ENCODE results near the gene DNAJB7.

DNAJB7 gene

GRCh38 chr22:40894417-40894816 is 32.5 kb upstream of the DNAJB7 start:
- H4K8ac ChIP-seq (ENCODE audit: low read depth, low read length), result no peak overlapping the region
- H3K79me1 ChIP-seq (ENCODE audit: low read length), result no peaks in the 10 kb centered on the region
- H3K36me3 ChIP-seq (ENCODE audit: control insufficient read depth in 1 of 2, insufficient read depth in 2 of 2, low read length in 2 of 2), result peaks cover 4% of the 10 kb centered on the region in 2 experiments
- H3K4me3 ChIP-seq (ENCODE audit: low read depth, low read length), result no peak overlapping the region
- no peaks in the 10 kb centered on the region for H3K9me3 ChIP-seq (ENCODE audit: insufficient read depth, low read depth, low read length)
- no CpG with 5 or more reads among the region's 4 CpGs for WGBS (ENCODE audit: extremely low coverage, insufficient coverage, insufficient read length)
- no peak overlapping the region for H2BK12ac ChIP-seq (ENCODE audit: low read length)
- H2BK5ac ChIP-seq (ENCODE audit: low read depth, low read length, poor library complexity), result no peak overlapping the region
- no peak overlapping the region for H3K9ac ChIP-seq (ENCODE audit: low read length)
- H3K27ac ChIP-seq (ENCODE audit: low read depth, low read length), result no peak overlapping the region
- no peak overlapping the region for H2AFZ ChIP-seq (ENCODE audit: insufficient read depth, low read length, poor library complexity)
- H3K4me2 ChIP-seq (ENCODE audit: low read length), result no peak overlapping the region
- H4K12ac ChIP-seq (ENCODE audit: low read depth, low read length), result no peak overlapping the region
- H2BK120ac ChIP-seq (ENCODE audit: insufficient read depth, low read length, poor library complexity), result no peak overlapping the region
- DNase-seq, result no peak
- H3K4ac ChIP-seq (ENCODE audit: low read depth, low read length), result no peak overlapping the region
- H2AK5ac ChIP-seq (ENCODE audit: low read length), result no peak overlapping the region
- no peak overlapping the region for H4K91ac ChIP-seq (ENCODE audit: low read depth, low read length)
- H3K23ac ChIP-seq (ENCODE audit: low read length), result no peak overlapping the region
- H3K79me2 ChIP-seq (ENCODE audit: control insufficient read depth, insufficient read depth, low read length, poor library complexity), result no peaks in the 10 kb centered on the region
- H3K27me3 ChIP-seq (ENCODE audit: insufficient read depth, low read length), result no peaks in the 10 kb centered on the region
- H3K14ac ChIP-seq (ENCODE audit: low read length), result no peak overlapping the region
- H3K4me1 ChIP-seq (ENCODE audit: control insufficient read depth in 1 of 2, insufficient read depth in 2 of 2, low read length in 2 of 2), result no peaks in the 10 kb centered on the region
- H3K18ac ChIP-seq (ENCODE audit: low read length), result no peak overlapping the region

- Histone ChIP-seq H3K79me1 (ENCODE audit: low read length) (no peaks in the 10 kb centered on the region), H3K27ac (ENCODE audit: low read depth, low read length) (no peak overlapping the region), H3K4me3 (ENCODE audit: low read depth, low read length) (no peak overlapping the region), H2AK5ac (ENCODE audit: low read length) (no peak overlapping the region), H4K8ac (ENCODE audit: low read depth, low read length) (no peak overlapping the region), H3K14ac (ENCODE audit: low read length) (no peak overlapping the region), H2BK120ac (ENCODE audit: insufficient read depth, low read length, poor library complexity) (no peak overlapping the region), H3K9me3 (ENCODE audit: insufficient read depth, low read depth, low read length) (no peaks in the 10 kb centered on the region), H3K36me3 (ENCODE audit: control insufficient read depth in 1 of 2, insufficient read depth in 2 of 2, low read length in 2 of 2) (peaks cover 11 to 18% of the 10 kb centered on the region in 2 experiments), H2BK5ac (ENCODE audit: low read depth, low read length, poor library complexity) (no peak overlapping the region), H4K91ac (ENCODE audit: low read depth, low read length) (no peak overlapping the region), H3K23ac (ENCODE audit: low read length) (no peak overlapping the region), H3K9ac (ENCODE audit: low read length) (no peak overlapping the region), H3K79me2 (ENCODE audit: control insufficient read depth, insufficient read depth, low read length, poor library complexity) (no peaks in the 10 kb centered on the region), H3K4me1 (ENCODE audit: control insufficient read depth in 1 of 2, insufficient read depth in 2 of 2, low read length in 2 of 2) (no peaks in the 10 kb centered on the region), H3K18ac (ENCODE audit: low read length) (no peak overlapping the region), H4K12ac (ENCODE audit: low read depth, low read length) (no peak overlapping the region), H2BK12ac (ENCODE audit: low read length) (no peak overlapping the region), H3K27me3 (ENCODE audit: insufficient read depth, low read length) (no peaks in the 10 kb centered on the region), H3K4ac (ENCODE audit: low read depth, low read length) (no peak overlapping the region), H2AFZ (ENCODE audit: insufficient read depth, low read length, poor library complexity) (no peak overlapping the region), H3K4me2 (ENCODE audit: low read length) (no peak overlapping the region)
- DNase-seq, result no peak
- WGBS (ENCODE audit: extremely low coverage, insufficient coverage, insufficient read length), result no CpG with 5 or more reads among the region's 3 CpGs
Observed at GRCh38 chr22:40890881-40891280, 29.0 kb upstream of the DNAJB7 start.

- H3K27ac ChIP-seq (ENCODE audit: low read depth, low read length), result no peak overlapping the region
- no peak overlapping the region for H2BK12ac ChIP-seq (ENCODE audit: low read length)
- H3K14ac ChIP-seq (ENCODE audit: low read length), result no peak overlapping the region
Observed at GRCh38 chr22:40889116-40889515, 27.2 kb upstream of the DNAJB7 start.

GRCh38 chr22:40878922-40879321 is 17.0 kb upstream of the DNAJB7 start:
- Histone ChIP-seq H3K18ac (ENCODE audit: low read length) (no peak overlapping the region), H3K9me3 (ENCODE audit: insufficient read depth, low read depth, low read length) (no peaks in the 10 kb centered on the region), H2BK5ac (ENCODE audit: low read depth, low read length, poor library complexity) (no peak overlapping the region), H3K27ac (ENCODE audit: low read depth, low read length) (no peak overlapping the region), H4K8ac (ENCODE audit: low read depth, low read length) (no peak overlapping the region), H3K4me1 (ENCODE audit: control insufficient read depth in 1 of 2, insufficient read depth in 2 of 2, low read length in 2 of 2) (no peaks in the 10 kb centered on the region), H4K91ac (ENCODE audit: low read depth, low read length) (no peak overlapping the region), H3K79me2 (ENCODE audit: control insufficient read depth, insufficient read depth, low read length, poor library complexity) (no peaks in the 10 kb centered on the region), H3K9ac (ENCODE audit: low read length) (no peak overlapping the region), H2AFZ (ENCODE audit: insufficient read depth, low read length, poor library complexity) (no peak overlapping the region), H3K4me2 (ENCODE audit: low read length) (no peak overlapping the region), H2BK12ac (ENCODE audit: low read length) (no peak overlapping the region), H2BK120ac (ENCODE audit: insufficient read depth, low read length, poor library complexity) (no peak overlapping the region), H3K4me3 (ENCODE audit: low read depth, low read length) (no peak overlapping the region), H4K12ac (ENCODE audit: low read depth, low read length) (no peak overlapping the region), H3K14ac (ENCODE audit: low read length) (no peak overlapping the region), H3K4ac (ENCODE audit: low read depth, low read length) (no peak overlapping the region), H3K79me1 (ENCODE audit: low read length) (no peaks in the 10 kb centered on the region), H3K23ac (ENCODE audit: low read length) (no peak overlapping the region), H3K36me3 (ENCODE audit: control insufficient read depth in 1 of 2, insufficient read depth in 2 of 2, low read length in 2 of 2) (peaks cover 10 to 17% of the 10 kb centered on the region in 2 experiments), H2AK5ac (ENCODE audit: low read length) (no peak overlapping the region), H3K27me3 (ENCODE audit: insufficient read depth, low read length) (no peaks in the 10 kb centered on the region)
- DNase-seq, result no peak
- WGBS (ENCODE audit: extremely low coverage, insufficient coverage, insufficient read length), result no CpG with 5 or more reads among the region's 2 CpGs

More at GRCh38 chr22:40889116-40889515, 27.2 kb upstream of the DNAJB7 start:
- Histone ChIP-seq H4K8ac (ENCODE audit: low read depth, low read length) (no peak overlapping the region), H3K4me1 (ENCODE audit: control insufficient read depth in 1 of 2, insufficient read depth in 2 of 2, low read length in 2 of 2) (no peaks in the 10 kb centered on the region), H2BK5ac (ENCODE audit: low read depth, low read length, poor library complexity) (no peak overlapping the region), H3K4me2 (ENCODE audit: low read length) (no peak overlapping the region), H2BK120ac (ENCODE audit: insufficient read depth, low read length, poor library complexity) (no peak overlapping the region), H3K79me2 (ENCODE audit: control insufficient read depth, insufficient read depth, low read length, poor library complexity) (no peaks in the 10 kb centered on the region), H3K4ac (ENCODE audit: low read depth, low read length) (no peak overlapping the region), H3K4me3 (ENCODE audit: low read depth, low read length) (no peak overlapping the region), H3K27me3 (ENCODE audit: insufficient read depth, low read length) (no peaks in the 10 kb centered on the region), H3K9ac (ENCODE audit: low read length) (no peak overlapping the region), H3K23ac (ENCODE audit: low read length) (no peak overlapping the region), H4K12ac (ENCODE audit: low read depth, low read length) (no peak overlapping the region), H3K18ac (ENCODE audit: low read length) (no peak overlapping the region), H4K91ac (ENCODE audit: low read depth, low read length) (no peak overlapping the region), H2AK5ac (ENCODE audit: low read length) (no peak overlapping the region), H3K79me1 (ENCODE audit: low read length) (no peaks in the 10 kb centered on the region), H3K9me3 (ENCODE audit: insufficient read depth, low read depth, low read length) (no peaks in the 10 kb centered on the region), H3K36me3 (ENCODE audit: control insufficient read depth in 1 of 2, insufficient read depth in 2 of 2, low read length in 2 of 2) (peaks cover 10 to 18% of the 10 kb centered on the region in 2 experiments), H2AFZ (ENCODE audit: insufficient read depth, low read length, poor library complexity) (no peak overlapping the region)
- no peak for DNase-seq
